HG03196 (cell line): Measurements from ENCODE around the gene SARS2.

Experiments
- ATAC-seq: cut with Tn5 transposase; IDR thresholded peaks from one replicate; pipeline ENCODE4 v1.9.1; 2021; ENCODE audit not compliant: unreplicated experiment

The SARS2 gene

DNA sequence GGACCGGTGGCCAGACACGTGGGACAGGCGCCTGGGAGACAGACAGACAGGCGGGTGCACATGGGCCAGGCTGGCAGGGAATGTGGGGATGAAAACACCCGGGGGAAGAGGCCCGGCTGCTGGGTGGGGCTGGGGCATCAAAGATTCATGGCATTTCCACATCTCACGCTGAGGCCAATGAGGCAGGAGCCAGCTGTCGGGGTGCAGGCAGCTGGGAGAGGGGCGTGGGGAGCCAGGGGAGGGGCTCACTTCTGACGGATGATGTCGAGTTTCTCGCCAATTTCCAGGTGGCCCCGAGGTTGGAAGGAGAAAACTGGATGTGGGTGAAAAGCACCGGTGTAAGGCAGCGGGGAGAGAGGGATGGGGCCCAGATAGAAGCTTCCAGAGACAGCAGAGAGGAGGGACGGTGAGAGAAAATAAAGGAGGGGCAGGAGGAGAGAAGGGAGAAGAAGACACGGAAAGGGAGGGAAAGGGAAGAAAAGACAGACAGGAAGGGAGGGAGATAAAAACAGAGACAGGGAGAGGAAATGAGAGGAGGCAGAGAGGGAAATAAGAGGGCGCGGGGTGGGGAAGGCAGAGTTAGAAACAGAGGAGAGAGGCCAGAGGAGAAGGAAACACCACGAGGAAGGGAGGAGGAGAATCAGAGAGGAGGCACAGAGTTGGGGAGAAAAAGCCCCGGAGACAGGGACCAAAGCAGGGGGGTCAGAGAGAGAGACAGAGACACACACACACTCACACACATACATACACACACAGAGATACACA, 10.5 kb downstream of the SARS2 start:
- no peak for ATAC-seq

DNA sequence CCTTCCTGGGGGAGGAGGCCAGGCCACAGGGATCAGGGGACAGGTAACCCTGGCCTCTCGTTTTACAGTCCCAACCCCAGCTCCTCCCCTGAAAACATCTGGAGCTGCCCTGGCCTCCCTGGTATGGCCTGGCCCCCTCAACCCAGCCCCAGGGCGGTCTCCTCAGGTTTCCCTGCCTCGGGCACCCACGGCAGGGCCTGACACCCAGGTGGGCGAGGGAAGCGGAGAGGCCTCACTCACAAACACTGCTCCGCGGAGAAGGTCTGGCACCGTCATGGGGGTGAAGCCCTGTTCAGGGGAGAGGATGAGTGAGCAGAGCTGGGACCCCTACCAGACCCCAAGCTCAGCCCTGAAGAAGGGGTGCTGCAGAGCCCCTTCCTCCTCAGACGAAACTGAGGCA, 12.0 kb downstream of the SARS2 start:
- ATAC-seq: no peak

DNA sequence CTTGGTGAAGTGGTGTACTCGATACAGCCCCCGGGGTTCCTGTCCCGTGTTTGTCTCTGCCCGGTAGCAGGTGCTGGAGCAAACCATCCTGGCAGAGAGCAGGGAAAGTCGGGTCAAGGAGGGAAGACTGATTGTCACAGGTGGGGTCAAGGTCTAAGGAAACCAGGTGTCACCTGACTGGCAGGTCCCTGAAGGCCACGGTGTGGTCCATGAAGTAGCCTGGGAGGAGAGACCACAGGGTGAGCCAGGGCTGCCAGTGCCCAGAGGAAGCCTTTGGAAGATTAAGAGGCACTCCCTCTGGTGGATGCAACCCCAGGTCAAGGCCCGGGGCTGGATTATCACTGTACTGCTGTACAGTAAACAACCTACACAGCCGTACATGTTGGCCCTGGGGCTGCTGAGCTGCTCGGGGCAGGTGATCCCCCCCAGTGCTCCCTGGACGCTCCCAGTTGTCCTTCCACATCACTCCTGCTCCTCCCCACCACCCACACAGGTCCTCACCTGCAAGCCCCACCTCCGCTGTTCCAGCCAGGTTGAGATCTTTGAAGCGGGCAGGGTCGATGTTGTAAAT, 12.6 kb downstream of the SARS2 start:
- no peak for ATAC-seq

DNA sequence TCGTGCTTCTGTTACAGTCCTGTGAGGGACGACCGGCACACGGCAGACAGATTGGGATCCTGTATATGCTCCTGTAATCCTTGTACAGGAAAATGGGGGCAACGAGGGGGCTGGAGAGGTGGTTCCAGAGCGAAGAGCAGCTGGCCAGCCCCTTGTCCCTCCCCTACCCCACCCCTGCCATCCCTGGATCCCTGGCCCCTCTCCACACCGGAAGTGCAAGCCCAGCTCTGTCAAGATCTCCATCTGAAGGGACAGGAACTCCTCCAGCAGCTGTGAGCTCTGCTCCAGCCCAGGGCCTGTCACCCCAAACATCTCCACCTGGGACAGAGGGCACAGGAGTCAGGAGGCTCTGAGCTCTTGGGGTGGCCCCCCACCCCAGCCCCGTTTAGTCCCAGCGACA, 13.0 kb downstream of the SARS2 start:
- ATAC-seq: no peak

DNA sequence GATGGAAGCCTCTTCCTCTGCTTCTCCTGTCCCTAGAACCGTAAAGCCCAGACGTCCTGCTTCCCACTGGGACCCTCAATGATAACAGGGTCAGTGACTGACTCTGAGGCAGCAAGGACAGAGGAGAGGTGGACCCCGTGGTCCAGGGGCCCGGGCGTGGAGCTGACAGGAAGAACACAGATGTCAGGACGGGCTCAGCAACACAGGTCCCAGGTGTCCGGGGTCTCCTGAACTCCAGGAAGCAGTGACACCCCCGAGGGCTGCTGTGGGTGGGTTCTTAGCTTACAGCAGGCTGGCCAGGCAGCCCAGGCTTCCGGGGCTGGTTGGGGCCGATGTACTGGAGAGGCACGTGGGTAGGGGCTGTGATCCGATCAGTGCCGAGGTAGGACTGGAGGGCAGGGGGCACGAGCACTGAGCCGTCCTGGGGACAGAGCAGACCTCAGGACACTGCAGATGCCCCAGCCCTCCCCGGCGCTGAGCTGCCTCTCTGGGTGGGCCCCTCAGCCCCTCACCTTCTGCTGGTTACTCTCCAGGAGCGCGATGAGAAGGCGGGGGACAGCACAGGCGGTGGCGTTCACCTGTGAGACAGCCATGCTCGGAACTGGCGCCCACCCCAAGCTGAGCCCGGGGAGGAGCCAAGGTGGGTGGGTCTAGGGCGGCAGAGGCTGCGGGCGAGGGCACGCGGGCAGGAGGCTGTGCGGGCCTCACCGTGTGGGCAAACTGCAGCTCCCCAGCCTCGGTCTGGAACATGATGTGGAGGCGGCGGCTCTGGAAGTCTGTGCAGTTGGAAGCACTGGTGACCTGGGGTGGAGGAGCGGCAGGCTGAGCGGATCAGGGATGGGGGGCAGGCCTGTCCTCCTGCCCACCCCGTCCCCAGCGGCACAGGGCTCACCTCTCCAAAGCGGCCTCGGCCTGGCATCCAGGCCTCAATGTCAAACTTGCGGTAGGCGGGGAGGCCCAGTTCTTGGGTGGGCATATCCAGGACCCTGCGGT, 14.9 kb downstream of the SARS2 start:
- no peak for ATAC-seq

DNA sequence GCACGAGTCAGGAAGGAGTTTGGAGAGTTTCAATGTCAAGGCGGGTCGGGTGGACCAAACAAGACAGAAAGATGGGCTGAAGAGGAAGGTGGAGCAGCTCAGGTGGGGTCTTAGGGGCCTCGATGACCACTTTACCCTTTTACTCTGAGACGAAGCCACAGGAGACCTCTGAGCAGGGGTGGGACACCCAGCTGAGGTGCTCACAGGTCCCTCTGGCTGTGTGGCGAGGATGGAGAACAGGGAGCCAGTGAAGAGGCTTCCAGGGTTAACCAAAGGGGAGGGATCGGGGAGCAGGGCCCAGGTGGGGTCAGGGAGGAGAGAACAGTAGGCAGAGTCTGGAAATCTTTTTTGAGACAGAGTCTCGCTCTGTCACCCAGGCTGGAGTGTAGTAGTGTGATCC, 16.6 kb downstream of the SARS2 start:
- ATAC-seq: no peak

DNA sequence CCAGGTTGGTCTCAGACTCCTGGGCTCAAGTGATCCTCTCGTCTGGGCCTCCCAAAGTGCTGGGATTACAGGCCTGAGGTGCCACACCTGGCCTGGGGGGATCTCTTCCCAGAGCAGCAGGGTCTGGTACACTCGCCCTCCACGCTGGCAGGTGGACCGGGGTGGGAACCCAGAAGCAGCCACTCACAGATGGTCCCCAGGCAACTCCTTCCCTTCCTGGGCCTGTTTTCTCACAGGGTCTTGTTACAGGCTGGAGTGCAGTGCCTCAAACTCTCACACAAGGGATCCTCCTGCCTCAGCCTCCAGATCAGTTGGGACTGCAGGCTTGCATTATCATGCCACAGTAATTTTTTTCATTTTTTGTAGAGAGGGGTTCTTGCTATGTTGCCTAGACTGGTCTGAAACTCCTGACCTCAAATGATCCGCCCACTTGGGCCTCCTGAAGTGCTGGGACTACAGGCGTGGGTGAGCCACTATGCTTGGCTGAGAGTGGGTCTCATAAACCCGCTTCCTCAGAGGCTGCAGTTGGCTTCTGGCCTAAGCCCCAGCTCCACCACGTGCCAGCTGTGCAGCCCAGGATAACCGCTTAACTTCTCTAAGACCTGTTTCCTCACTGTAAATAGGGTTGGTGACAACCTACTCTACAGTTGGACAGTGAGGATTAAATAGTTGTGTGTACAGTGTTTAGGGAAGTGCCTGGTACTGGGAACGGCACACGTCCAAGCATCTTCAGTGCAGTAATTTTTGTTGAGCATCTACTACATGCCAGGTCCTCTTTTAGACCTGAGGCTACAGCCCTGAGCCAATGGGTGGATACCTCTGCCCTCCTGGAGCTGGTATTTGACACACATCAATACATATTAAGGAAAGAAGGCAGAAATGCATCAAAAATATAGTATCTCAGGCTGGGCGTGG, 17.7 kb downstream of the SARS2 start:
- ATAC-seq: no peak

DNA sequence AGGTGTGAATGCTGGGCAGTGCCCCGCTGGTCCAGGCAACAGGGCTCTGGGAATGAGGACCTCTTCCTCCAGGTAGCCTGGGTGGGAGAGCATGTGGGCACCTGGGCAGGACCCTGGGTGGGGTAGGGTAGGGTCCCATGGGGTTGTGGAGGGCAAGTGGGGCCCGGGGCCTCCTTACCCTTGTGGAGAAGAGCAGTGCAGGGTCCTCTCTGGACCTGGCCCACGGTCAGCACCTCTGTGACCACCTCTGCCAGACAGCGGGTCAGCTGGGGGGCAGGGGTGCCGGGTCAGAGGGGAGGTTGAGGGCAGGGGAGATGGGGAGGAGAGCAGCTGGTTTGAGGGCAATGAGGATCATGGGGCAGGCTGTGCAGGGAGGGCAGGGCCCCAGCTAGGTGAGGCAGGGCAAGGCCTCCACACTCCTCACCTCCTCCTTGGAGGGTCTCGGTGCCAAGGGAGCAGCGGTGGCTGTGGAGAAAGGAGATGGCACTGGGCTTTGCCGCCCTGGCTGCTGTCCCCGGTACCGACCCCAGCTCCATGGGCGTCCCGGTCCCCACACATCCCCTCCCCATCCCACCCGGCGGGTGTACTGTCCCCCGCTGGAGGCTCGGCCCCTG, 19.1 kb downstream of the SARS2 start:
- no peak for ATAC-seq

DNA sequence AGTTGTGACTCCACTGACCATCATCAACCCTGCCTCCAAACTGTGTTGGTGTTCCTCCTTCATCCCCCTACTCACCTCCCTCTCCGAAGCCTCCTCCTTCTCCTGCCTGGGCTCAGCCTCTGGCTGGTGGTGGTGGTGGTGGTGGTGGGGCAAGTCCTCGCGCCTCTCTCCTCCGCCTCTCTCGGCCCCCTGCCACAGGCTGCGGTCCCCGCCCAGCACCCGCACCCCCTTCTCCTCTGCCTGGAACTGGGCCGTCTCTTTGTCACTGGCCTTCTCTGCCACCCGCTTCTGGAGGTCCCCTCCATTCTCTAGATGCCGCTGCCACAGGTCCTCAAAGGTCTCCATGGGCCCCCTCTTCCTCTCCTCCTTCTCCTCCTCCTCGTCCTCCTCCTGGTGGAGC, 20.1 kb downstream of the SARS2 start:
- no peak for ATAC-seq

DNA sequence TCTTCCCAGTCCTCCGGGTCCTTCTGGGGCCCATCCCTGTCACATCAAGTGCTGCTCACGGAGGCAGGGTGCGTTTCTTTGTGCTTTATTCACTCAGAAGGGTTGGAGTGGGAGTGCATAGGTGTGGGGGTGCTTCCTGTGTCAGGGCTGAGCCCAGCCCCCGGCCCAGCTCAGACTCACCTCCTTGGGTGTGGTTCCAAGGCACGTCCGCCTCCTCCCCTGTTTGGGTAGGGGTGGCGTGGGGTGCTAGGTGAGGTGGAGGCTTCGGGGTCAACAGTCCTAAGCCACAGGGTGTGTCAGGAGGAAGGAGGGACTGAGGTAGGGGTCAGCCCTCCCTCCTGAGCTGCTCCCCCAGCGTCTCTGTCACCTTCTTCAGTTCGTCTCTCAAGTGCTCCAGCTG, 21.7 kb downstream of the SARS2 start:
- ATAC-seq: no peak

DNA sequence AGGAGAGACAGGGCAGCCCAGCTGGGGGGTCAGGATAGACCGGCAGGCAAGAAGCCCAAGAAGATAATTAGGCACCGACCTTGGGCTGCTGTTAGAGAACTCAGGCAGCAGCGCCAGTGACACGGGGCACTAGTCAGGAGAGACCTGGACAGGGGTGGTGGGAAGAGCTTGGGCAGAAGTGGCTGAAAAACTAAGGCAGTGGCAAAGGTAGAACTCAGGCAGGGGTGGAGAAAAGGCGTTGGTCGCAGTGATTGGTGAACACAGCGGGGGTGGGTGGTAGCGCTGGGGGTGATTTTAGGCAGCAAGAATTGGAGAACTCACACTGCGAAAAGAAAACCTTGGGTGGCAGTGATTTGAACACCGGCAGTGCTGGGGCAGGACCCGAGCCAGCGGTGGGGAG, 22.9 kb downstream of the SARS2 start:
- ATAC-seq: no peak

DNA sequence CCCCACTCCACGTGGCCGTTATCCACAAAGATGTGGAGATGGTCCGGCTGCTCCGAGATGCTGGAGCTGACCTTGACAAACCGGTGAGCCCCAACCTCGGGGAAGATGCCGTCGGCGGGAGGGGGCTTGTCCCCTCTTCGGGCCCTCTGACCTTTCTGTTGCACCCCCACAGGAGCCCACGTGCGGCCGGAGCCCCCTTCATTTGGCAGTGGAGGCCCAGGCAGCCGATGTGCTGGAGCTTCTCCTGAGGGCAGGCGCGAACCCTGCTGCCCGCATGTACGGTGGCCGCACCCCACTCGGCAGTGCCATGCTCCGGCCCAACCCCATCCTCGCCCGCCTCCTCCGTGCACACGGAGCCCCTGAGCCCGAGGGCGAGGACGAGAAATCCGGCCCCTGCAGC, 23.3 kb downstream of the SARS2 start:
- no peak for ATAC-seq

DNA sequence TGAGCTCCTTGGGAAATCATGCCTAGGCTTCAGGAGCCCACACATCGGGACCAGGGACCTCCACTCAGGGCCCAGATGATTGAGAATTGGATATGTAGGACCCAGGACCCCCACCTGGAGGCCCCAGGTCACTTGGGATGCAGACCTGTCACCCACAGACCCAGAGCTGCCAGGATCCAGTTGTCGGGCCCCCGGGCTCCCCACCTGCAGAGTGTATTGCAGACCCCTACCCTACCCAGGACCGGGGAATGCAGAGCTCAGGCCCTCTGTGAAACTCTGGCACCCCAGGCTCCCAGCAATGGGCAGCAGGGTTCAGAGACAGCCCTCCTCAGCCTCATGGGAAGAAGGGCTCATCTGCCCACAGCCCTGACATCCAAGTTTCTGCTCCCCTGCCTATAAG, 24.9 kb downstream of the SARS2 start:
- no peak for ATAC-seq

DNA sequence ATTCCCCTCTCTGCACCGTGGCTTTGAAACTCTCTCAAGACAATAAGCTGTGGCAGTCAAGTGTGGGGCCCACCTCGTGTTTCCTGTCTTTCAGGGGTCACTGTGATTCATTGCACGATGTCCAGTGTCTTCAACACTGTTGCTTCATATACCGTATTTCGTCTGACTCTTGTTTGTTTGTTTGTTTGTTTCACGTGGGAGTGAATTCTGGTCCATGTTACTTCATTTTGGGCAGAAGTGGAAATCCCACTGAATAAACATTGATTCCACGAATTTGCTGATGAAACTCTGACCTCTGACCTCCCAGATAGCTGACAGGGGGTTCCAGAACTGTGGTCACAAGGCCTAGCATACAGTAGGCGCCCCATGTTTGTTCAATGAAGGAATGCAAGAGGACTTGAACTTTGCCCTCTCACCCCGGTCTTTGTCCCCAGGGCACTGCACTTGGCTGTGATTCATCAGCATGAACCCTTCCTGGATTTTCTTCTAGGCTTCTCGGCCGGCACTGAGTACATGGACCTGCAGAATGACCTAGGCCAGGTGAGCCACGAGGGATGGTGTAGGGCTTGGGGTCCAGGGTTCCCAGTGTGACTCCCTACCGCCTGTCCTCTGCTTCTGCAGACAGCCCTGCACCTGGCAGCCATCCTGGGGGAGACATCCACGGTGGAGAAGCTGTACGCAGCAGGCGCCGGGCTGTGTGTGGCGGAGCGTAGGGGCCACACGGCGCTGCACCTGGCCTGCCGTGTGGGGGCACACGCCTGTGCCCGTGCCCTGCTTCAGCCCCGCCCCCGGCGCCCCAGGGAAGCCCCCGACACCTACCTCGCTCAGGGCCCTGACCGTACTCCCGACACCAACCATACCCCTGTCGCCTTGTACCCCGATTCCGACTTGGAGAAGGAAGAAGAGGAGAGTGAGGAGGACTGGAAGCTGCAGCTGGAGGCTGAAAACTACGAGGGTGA, 25.7 kb downstream of the SARS2 start:
- ATAC-seq: no peak

DNA sequence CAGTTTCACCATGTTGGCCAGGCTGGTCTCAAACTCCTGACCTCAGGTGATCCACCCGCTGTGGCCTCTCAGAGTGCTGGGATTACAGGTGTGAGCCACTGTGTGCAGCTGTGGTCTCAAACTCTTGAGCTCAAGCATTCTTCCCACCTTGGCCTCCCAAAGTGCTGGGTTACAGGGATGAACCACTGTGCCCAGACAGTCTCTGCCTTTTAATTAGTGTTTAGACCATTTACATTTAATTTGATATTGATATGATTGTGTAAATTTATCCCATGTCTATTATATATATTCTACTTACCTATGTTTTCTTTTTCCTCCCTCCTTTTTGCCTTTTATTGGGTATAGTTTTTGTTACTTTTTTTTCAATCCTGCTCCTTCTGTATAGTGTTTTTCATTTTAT, 28.9 kb downstream of the SARS2 start:
- ATAC-seq: no peak

DNA sequence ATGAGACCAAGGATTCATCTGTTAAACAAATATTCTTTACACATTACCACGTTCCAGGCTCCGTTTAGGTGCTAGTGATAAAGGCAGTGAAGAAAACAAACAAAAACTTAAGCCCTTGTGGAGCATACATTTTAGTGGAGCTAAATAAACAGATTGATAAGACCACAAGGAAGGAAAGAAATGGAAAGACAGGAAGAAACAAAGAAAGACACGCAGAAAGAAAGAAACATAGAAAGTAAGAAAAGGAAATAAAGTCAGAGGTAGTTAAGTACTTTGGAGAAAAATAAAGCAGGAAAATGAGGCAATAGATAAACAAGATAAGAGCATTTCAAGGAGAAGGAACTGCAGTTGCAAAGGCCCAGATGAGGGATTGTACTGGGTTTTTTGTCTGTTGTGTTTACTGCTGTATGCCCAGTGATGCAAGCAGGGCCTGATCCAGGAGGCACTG, 29.8 kb downstream of the SARS2 start:
- ATAC-seq: no peak

DNA sequence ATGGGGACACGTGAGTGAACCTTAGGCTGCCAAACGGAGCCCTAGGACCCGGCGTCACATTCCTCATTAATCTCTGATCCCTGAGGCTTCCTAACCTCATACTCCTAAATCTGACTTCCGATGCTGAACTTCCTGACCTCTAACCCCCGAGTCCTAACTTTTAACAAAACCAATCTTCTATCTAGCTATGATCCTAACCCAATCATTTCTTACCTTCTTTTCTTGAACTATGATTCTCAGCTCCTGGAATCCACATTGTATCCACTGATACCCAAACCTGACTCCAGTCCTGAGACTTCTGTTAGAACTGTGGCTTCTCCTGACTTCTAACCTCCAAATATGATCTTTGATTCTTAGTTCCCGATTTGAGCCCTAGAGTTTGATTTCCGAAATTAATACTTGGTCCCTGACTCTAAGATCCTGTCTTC, 30.3 kb downstream of the SARS2 start:
- ATAC-seq: no peak

DNA sequence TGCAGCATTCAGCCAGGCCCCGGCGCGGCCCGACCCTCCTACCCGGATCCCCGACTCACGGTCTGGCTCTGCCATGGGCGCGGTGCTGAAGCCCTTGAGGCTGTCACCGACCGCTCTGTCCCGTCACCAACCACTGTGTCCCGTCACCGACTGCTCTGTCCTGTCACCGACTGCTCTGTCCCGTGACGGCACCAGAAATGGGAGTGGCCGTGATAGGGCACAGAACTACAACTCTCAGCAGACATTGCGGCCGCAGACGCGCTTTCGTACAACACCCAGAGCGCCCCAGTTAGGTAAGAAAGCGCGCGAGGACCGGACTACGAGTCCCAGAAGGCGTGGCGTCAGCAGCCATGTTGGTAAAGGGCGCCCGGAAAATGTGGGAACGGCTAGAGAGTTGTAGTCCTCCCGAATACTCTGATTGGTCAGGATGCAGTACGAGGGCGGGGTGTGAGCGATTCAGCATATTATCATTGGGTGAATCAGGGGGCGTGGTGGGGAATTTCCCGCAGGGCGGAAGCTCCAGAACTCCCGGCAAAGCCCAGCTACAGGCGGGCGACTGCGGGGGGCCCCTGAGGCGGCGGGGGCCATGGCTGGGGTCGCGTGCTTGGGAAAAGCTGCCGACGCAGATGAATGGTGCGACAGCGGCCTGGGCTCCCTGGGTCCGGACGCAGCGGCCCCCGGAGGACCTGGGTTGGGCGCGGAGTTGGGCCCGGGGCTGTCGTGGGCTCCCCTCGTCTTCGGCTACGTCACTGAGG, 30.9 kb downstream of the SARS2 start, which contains the start of the genes NFKBIB and SIRT2:
Gene NFKBIB, plus strand, starts transcription at position 523 of the 755 bp plus-strand sequence. Its CDS starts 64 bp downstream, at position 587.
Gene SIRT2, minus strand, starts transcription at position 172 of the 755 bp plus-strand sequence. Its CDS starts 97 bp downstream, at position 75.
- ATAC-seq: peak; percentile 86
